Ascending aorta (tissue), 2 donors: ENCODE measurements around the gene PRRG1. TPM values are rescaled to one million over a fixed set of nuclear protein-coding genes. Genes with fewer than 3 reads are reported as not detected.
"Not testable (repeated sequence)": the region's sequence is repeated elsewhere in the genome, so short reads cannot be mapped to it uniquely, and the experiment has no call there.

Experiments used
- DNase-seq, 2 donors: peaks; one replicate each; pipeline ENCODE4 v3.0.0-alpha.2; 2019; ENCODE audit warnings: low spot score in 2 of 2
- H3K27ac ChIP-seq, 2 donors: fragments of 200-600 bp; sonication (generic); one replicate each; pipeline ENCODE4 v1.5.1; 2016 to 2017; ENCODE audit warnings: mild to moderate bottlenecking in 1 of 2
- H3K27me3 ChIP-seq: fragments of 200-600 bp; sonication (generic); one replicate; pipeline ENCODE4 v1.5.1; 2017
- H3K36me3 ChIP-seq, 2 donors: fragments of 200-600 bp; sonication (generic); one replicate each; pipeline ENCODE4 v1.5.1; 2016
- H3K4me1 ChIP-seq, 2 donors: fragments of 200-600 bp; sonication (generic); one replicate each; pipeline ENCODE4 v1.5.1; 2016 to 2017; ENCODE audit warnings: mild to moderate bottlenecking in 1 of 2
- H3K4me3 ChIP-seq, 2 donors: fragments of 200-600 bp; sonication (generic); one replicate each; pipeline ENCODE4 v1.5.1; 2016 to 2017; ENCODE audit warnings: mild to moderate bottlenecking in 1 of 2
- H3K9me3 ChIP-seq, 2 donors: fragments of 200-600 bp; sonication (generic); one replicate each; pipeline ENCODE4 v1.5.1; 2016
- intact Hi-C: fragments of 100-400 bp; cut with DNase I; formaldehyde crosslinking; loops from one replicate; pipeline ENCODE4 v1.15.1; 2023
- total RNA-seq: library from RNA; depleted of rRNA; stranded (reverse); fragments of >200 nt; gene quantifications from one replicate; pipeline ENCODE4 v1.1.0, GENCODE V29; 2016
- TF ChIP-seq, protein P1 (sequence below), 3 experiments: fragments of 200-600 bp in 2 of 3; fragments of 450-650 bp in 1 of 3; sonication (generic) in 2 of 3; IDR thresholded peaks; one replicate each; pipeline ENCODE4 v1.5.1; 2016 to 2019; ENCODE audit warnings: antibody characterized with exemption in 3 of 3, mild to moderate bottlenecking in 1 of 3, moderate library complexity in 1 of 3

PRRG1 gene
- total RNA-seq, 1 donor from 2014 or later, result 3.9 TPM

DNA sequence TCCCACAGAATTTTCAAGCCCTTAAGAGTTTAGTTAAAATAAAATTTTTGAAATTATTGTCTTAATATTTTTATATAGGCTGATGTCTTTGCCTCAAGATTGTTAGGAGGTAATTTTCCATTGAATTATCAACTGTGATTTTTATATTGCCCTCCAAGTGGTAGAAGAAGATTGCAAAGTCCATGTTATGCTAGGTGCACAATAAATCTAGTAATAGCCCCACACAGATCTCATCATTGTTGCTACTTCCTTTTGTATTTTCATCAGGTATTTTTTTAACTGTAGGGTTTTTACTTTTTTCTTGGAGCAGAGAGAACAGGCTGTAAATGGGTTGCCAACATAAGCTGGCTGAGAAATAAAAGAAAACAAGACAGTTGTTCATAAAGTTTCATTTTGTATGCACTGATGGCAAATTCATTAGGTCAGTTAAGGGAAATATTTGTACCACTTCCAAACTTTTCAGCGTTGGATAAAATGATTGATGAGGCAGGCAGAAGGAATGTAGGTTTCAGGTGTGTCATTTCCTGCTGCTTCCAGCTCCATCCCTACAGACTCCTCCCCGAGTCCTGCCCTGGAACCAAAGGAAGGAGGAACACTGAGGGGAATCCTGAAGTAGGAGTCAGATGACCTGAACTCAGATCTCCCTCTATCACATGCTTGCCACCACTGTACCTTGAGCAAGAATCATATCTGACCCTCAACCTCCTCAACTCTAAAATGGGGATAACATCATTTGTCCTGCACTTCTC, 105.5 kb downstream of the PRRG1 start:
- H3K9me3 ChIP-seq, result no peaks in the 10 kb centered on the region
- H3K36me3 ChIP-seq, result no peaks in the 10 kb centered on the region
- H3K4me3 ChIP-seq, result no peak overlapping the region
- DNase-seq, result no peak
- TF ChIP-seq, protein P1, sequence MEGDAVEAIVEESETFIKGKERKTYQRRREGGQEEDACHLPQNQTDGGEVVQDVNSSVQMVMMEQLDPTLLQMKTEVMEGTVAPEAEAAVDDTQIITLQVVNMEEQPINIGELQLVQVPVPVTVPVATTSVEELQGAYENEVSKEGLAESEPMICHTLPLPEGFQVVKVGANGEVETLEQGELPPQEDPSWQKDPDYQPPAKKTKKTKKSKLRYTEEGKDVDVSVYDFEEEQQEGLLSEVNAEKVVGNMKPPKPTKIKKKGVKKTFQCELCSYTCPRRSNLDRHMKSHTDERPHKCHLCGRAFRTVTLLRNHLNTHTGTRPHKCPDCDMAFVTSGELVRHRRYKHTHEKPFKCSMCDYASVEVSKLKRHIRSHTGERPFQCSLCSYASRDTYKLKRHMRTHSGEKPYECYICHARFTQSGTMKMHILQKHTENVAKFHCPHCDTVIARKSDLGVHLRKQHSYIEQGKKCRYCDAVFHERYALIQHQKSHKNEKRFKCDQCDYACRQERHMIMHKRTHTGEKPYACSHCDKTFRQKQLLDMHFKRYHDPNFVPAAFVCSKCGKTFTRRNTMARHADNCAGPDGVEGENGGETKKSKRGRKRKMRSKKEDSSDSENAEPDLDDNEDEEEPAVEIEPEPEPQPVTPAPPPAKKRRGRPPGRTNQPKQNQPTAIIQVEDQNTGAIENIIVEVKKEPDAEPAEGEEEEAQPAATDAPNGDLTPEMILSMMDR (IDR thresholded peaks at IDR 0.05), result no peak
- H3K27me3 ChIP-seq, result no peaks in the 10 kb centered on the region
- intact Hi-C loops, result no loop called here
- no peaks in the 10 kb centered on the region for H3K4me1 ChIP-seq
- H3K27ac ChIP-seq, result no peak overlapping the region

DNA sequence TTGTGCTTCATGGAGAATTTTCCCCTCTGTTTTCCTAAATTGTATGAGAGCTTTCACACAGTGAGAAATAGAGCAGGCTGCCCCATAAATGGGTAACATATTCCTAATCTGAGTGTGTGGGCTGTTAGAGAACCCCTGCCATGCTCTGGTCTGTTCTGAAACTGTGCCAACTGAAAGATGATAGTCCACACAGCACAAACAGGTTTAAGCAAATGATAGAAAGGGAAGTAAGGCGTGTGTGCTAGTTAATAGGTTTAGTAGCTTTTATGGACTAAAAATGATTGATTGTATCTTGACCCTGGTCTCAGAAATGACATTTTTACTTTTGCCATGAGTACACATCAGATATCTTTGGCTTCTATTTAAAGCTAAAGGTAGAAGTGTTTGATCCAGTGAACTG, 106.2 kb downstream of the PRRG1 start:
- Histone ChIP-seq H3K9me3 (no peaks in the 10 kb centered on the region), H3K36me3 (no peaks in the 10 kb centered on the region), H3K27ac (no peak overlapping the region), H3K4me1 (no peaks in the 10 kb centered on the region), H3K27me3 (no peaks in the 10 kb centered on the region), H3K4me3 (no peak overlapping the region)
- intact Hi-C loops, result no loop called here
- no peak for DNase-seq
- TF ChIP-seq, protein P1 (IDR thresholded peaks at IDR 0.05), result no peak

DNA sequence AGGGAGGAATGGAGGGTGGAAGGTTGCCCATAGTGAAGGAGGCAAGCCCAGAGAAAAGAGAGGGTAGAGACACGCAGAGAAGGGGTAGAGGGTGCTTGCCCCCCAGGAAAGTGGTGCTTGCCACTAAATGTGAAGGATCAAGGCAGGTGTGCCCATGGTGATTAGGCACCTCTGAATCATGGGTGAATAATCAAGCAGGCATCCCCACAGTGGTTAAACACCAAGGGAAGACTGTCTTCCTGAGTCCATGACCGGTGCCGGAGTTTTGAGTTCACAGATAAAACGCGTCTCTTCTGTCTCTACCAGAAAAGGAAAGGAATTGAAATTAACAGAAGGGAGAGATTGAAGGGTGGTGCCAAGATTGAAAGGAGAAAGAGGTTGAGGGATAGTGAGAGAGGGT, 111.1 kb downstream of the PRRG1 start:
- H3K27me3 ChIP-seq, H3K4me3 ChIP-seq, intact Hi-C loops, H3K36me3 ChIP-seq, H3K27ac ChIP-seq, H3K4me1 ChIP-seq, H3K9me3 ChIP-seq, DNase-seq: not testable (repeated sequence)

DNA sequence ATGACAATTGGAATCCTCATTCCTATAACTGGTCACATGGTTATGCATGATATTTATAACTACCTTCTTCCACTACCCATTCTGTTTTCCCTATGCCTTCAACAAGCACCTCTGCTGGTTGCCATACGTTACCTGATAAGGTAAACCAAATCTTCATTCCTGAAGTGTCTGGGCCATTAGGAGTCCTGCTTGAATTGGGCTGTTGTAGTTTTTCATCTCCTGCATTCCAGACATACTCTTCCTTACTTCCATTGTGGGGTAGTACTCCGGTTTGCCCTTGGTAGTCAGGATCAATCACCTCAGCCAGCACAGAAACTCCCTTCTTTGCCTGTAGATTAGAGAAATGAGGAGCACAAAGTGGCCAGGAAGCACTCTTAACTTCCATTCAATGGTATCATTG, 113.2 kb downstream of the PRRG1 start:
- Histone ChIP-seq H3K27me3 (no peaks in the 10 kb centered on the region), H3K36me3 (no peaks in the 10 kb centered on the region), H3K9me3 (no peaks in the 10 kb centered on the region), H3K27ac (no peak overlapping the region), H3K4me3 (no peak overlapping the region), H3K4me1 (no peaks in the 10 kb centered on the region)
- intact Hi-C loops, result no loop called here
- TF ChIP-seq, protein P1 (IDR thresholded peaks at IDR 0.05), result no peak
- no peak for DNase-seq

DNA sequence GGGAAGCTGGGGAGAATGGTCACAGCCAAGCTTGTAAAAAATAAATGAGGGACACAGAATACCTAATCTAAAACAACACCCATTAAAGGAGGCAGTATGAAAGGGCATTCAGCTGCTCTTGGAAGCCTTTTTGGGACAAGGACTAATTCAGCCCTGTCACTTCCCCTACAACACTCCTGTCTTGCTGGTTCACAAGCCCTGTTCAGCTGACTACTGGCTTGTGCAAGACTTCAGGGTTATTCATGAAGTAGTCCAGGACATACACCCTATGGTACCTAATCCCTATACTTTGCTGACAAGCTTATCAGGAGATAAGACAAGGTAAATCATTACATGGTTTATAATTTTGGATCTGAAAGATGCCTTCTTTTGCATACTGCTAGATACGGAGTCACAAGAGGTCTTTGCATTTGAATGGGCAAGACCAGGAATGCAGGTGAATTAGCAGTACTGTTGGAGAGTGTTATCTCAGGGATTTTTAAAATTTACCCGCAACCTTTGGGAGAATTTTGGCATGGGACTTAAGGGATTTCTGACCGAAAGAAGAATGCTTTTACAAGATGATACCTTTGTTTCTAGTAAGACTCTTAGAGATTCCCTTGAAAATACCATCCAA, 119.1 kb downstream of the PRRG1 start:
- no peak overlapping the region for H3K27ac ChIP-seq
- no peak overlapping the region for H3K4me3 ChIP-seq

DNA sequence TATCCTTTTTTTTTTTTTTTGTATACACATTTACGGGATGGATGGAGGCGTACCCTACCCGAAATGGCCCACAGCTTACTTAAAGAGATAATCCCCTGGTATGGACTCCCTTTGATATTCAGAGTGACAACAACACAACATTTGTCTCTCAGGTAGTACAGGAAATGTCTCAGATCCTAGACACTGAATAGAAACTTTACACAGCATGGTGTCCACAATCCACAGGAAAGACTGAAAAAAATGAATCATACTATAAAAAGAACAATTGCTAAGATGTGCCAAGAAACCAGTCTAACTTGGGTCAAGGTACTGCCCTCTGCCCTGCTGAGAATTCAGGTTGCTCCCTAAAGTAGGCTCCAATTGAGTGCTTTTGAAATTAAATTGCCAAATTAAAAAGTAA, 121.5 kb downstream of the PRRG1 start:
- Histone ChIP-seq H3K27ac (no peak overlapping the region), H3K36me3 (no peaks in the 10 kb centered on the region), H3K9me3 (no peaks in the 10 kb centered on the region), H3K4me3 (no peak overlapping the region), H3K27me3 (no peaks in the 10 kb centered on the region), H3K4me1 (no peaks in the 10 kb centered on the region)
- TF ChIP-seq, protein P1 (IDR thresholded peaks at IDR 0.05), result no peak
- intact Hi-C loops, result no loop called here
- DNase-seq, result no peak

More for the DNA sequence above, 119.1 kb downstream of the PRRG1 start:
- TF ChIP-seq, protein P1 (IDR thresholded peaks at IDR 0.05), result no peak
- Histone ChIP-seq H3K27me3 (no peaks in the 10 kb centered on the region), H3K4me1 (no peaks in the 10 kb centered on the region), H3K9me3 (no peaks in the 10 kb centered on the region), H3K36me3 (no peaks in the 10 kb centered on the region)
- intact Hi-C loops, result no loop called here
- DNase-seq, result no peak
